Upper lobe of right lung (tissue), 1 donor: ENCODE measurements around the gene CDON. TPM values are rescaled to one million over a fixed set of nuclear protein-coding genes. Genes with fewer than 3 reads are reported as not detected.

ENCODE experiments used
- ATAC-seq: fragments of 200-7000 bp; cut with Tn5 transposase; one replicate; pipeline ENCODE4 v1.9.1; 2020; ENCODE audit warnings: mild to moderate bottlenecking, moderate library complexity
- DNase-seq: peaks from one replicate; pipeline ENCODE4 v3.0.0-alpha.2; 2020
- H3K27ac ChIP-seq: fragments of 200-600 bp; one replicate; pipeline ENCODE4 v1.8.0; 2022
- H3K27me3 ChIP-seq: fragments of 200-600 bp; one replicate; pipeline ENCODE4 v1.8.0; 2022; ENCODE audit warnings: mild to moderate bottlenecking
- H3K36me3 ChIP-seq: fragments of 200-600 bp; one replicate; pipeline ENCODE4 v1.8.0; 2022
- H3K4me1 ChIP-seq: fragments of 200-600 bp; one replicate; pipeline ENCODE4 v1.8.0; 2022
- H3K4me3 ChIP-seq: fragments of 200-600 bp; one replicate; pipeline ENCODE4 v1.8.0; 2022; ENCODE audit warnings: mild to moderate bottlenecking
- H3K9me3 ChIP-seq: fragments of 200-600 bp; one replicate; pipeline ENCODE4 v1.8.0; 2022
- intact Hi-C: fragments of 100-400 bp; cut with DNase I; formaldehyde crosslinking; loops from one replicate; pipeline ENCODE4 v1.11.0; 2022
- total RNA-seq: library from RNA; stranded (reverse); fragmentation: NEBNext Ultra II Directional; extraction: Animal tissue kit (Norgen Biotek cat#: 25700); gene quantifications from one replicate; pipeline ENCODE4 v1.2.1, GENCODE V29; 2021
- TF ChIP-seq, protein P1 (sequence below): fragments of 200-600 bp; IDR thresholded peaks from one replicate; pipeline ENCODE4 v1.8.0; 2022; ENCODE audit warnings: antibody characterized with exemption
- donor health status: DM: no; HTN: yes; CAD: no; lungs with severe emphysema.

The CDON gene
- total RNA-seq, 1 donor from 2014 or later = 13.3 TPM

DNA sequence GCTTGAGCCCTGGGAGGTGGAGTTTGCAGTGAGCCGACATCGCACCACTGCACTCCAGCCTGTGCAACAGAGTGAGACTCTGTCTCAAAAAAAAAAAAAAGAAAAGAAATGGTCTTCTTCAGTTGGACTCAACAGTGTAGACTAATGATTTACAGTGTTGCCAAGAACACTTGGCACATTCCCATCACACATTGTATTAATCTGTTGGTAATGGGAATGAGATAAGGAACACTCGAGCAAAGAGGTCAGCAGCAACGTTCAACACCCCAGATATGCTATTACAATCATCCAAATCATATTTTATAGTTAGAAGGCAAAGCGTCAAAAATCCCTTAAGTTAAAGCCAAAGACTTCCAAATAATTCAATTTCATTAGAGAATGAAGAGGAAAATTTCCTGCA, 14.5 kb downstream of the CDON start:
- no peak overlapping the region for H3K27ac ChIP-seq
- H3K9me3 ChIP-seq = no peaks in the 10 kb centered on the region
- ATAC-seq (no peak), DNase-seq (no peak)
- no peaks in the 10 kb centered on the region for H3K27me3 ChIP-seq
- TF ChIP-seq, protein P1, sequence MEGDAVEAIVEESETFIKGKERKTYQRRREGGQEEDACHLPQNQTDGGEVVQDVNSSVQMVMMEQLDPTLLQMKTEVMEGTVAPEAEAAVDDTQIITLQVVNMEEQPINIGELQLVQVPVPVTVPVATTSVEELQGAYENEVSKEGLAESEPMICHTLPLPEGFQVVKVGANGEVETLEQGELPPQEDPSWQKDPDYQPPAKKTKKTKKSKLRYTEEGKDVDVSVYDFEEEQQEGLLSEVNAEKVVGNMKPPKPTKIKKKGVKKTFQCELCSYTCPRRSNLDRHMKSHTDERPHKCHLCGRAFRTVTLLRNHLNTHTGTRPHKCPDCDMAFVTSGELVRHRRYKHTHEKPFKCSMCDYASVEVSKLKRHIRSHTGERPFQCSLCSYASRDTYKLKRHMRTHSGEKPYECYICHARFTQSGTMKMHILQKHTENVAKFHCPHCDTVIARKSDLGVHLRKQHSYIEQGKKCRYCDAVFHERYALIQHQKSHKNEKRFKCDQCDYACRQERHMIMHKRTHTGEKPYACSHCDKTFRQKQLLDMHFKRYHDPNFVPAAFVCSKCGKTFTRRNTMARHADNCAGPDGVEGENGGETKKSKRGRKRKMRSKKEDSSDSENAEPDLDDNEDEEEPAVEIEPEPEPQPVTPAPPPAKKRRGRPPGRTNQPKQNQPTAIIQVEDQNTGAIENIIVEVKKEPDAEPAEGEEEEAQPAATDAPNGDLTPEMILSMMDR = no peak
- H3K36me3 ChIP-seq = no peaks in the 10 kb centered on the region
- intact Hi-C loops = no loop called here
- no peak overlapping the region for H3K4me3 ChIP-seq
- H3K4me1 ChIP-seq = no peaks in the 10 kb centered on the region

DNA sequence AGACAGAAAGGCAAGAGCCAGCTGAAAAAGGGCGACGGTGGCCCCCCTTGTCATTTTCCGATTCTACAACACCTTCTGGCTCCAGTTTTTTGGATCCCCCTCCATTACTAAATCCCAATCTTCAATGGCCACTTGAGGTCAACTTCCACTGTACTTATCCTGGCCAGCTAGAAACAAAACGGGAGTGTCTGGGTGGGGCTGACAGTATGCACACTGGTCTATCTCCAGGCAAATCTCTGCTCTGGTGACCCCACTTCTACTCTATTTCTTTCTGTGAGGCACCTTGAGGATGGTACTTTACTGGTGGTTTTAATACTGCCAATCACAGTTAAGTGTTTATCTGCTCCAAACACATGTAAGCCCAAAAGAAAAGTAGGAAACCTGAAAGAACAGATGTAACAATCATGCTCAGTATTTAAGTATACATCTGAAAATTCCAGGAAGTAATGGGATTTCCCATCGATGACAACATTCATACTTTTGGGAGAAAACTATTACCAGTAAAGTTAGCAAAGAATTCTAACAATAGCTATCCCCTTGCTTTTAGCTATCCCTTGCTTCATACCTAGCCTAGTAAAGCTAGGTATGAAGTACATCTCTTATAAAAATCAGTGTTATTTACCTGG, 16.0 kb downstream of the CDON start:
- H3K27ac ChIP-seq = no peak overlapping the region
- no peak overlapping the region for H3K4me3 ChIP-seq
- no peak for DNase-seq
- ATAC-seq = no peak
- H3K27me3 ChIP-seq = no peaks in the 10 kb centered on the region
- no peaks in the 10 kb centered on the region for H3K36me3 ChIP-seq
- H3K9me3 ChIP-seq = no peaks in the 10 kb centered on the region
- TF ChIP-seq, protein P1 = no peak
- intact Hi-C loops = no loop called here
- H3K4me1 ChIP-seq = no peaks in the 10 kb centered on the region

DNA sequence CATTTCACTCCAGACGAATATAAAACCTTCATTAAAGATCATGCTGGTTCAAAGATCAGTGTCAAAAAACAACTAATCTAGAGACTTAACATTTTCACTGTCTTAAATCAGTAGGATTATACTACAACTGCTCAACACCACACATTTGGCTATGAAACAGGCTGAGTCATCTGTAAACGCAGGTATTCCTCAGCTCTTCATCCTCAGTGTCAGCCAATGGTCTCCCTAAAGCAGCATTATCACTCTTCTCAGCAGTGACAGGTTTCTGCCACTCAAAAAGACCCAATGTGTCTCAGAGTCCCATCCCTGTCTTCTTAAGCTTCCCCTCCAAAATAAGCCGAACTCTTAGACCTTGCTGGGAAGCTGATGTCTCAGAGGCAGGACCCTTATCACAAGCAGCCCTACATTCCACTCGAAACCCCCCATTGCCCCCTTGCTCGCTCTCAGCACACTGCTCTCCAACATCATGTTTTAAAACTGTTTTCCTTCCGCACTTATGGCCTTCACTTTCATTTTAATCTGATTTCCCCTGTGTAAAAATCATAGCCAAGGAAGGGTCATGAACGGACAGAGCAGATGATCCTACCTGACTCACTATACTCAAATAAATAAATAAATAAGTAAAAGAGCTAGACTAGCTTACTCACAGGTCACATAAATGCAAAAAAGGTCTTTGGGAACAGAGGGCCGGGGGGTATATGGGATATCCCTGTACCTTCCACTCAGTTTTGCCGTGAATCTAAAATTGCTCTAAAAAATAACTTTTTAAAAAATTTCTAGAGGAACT, 23.0 kb downstream of the CDON start:
- H3K27me3 ChIP-seq = no peaks in the 10 kb centered on the region
- H3K9me3 ChIP-seq = no peaks in the 10 kb centered on the region
- DNase-seq (no peak), ATAC-seq (no peak)
- TF ChIP-seq, protein P1 = no peak
- H3K4me1 ChIP-seq = no peaks in the 10 kb centered on the region
- no peak overlapping the region for H3K4me3 ChIP-seq
- intact Hi-C loops = no loop called here
- no peak overlapping the region for H3K27ac ChIP-seq
- no peaks in the 10 kb centered on the region for H3K36me3 ChIP-seq

DNA sequence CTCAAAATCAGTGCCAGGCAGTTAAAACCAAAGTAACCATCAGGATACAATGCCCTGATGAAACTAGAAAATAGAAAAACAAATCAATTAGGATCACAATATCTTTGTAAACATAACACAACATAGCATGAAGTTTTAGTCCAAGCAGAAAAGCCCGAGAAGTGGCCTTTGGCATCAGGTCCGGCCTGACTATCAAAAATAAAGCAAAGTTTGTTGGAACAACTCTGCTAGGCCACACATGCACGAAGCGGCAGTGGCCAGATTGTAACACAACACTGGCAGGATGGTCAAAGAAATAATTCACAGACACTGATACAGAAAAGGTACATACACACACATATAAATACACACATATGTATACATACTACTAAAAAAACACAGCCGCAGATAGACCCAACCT, 26.9 kb downstream of the CDON start:
- Histone ChIP-seq H3K9me3 (no peaks in the 10 kb centered on the region), H3K27ac (no peak overlapping the region), H3K4me3 (no peak overlapping the region), H3K36me3 (no peaks in the 10 kb centered on the region), H3K27me3 (no peaks in the 10 kb centered on the region), H3K4me1 (no peaks in the 10 kb centered on the region)
- TF ChIP-seq, protein P1 = no peak
- no peak for ATAC-seq
- no peak for DNase-seq
- intact Hi-C loops = no loop called here

DNA sequence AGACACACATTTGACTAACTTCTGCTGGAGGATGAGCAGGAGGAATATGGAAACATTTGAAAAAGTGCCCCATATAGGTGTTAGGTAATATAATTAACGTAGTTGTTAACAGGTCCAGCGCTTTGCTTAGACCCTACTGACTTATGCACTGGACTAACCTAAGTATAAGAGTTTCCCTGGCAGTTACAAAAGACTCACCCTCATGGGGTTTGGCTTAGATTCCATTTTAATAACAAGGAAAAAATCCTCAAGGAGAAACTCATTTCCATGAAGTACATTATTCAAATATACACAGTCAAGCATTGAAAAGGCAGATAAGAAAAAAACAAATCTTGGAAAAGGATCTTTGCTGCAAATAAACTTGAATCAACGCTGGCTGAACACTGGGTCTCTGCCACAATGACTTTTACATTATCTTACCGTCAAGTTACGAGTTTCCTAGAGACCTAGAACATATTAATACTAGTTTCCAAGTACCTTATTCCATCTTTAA, 27.7 kb downstream of the CDON start:
- intact Hi-C loops = no loop called here
- ATAC-seq = no peak
- H3K4me1 ChIP-seq = no peaks in the 10 kb centered on the region

More for the DNA sequence above, 27.7 kb downstream of the CDON start:
- Histone ChIP-seq H3K27ac (no peak overlapping the region), H3K4me3 (no peak overlapping the region), H3K36me3 (no peaks in the 10 kb centered on the region), H3K9me3 (no peaks in the 10 kb centered on the region), H3K27me3 (no peaks in the 10 kb centered on the region)
- no peak for DNase-seq
- TF ChIP-seq, protein P1 = no peak
